Neuronal stem cell (in vitro differentiated cells): Measurements from ENCODE around the gene CNIH3.

ENCODE experiments used
- DNase-seq: peaks from one replicate; pipeline ENCODE4 v3.0.0-alpha.2; 2013; ENCODE audit warnings: low spot score
- H2AFZ ChIP-seq: one replicate; pipeline ENCODE4 v1.6.1; 2013; ENCODE audit warnings: mild to moderate bottlenecking, low read length, inconsistent platforms
- H2AK5ac ChIP-seq: 2 replicates; pipeline ENCODE4 v1.6.1; 2013; ENCODE audit warnings: low read depth, mild to moderate bottlenecking, inconsistent platforms, low read length, moderate library complexity, mixed read lengths
- H2BK120ac ChIP-seq: 2 replicates; pipeline ENCODE4 v1.6.1; 2013; ENCODE audit warnings: low read depth, mild to moderate bottlenecking, inconsistent platforms, low read length, moderate library complexity, mixed read lengths
- H2BK12ac ChIP-seq: one replicate; pipeline ENCODE4 v1.6.1; 2013; ENCODE audit warnings: low read length, inconsistent platforms
- H2BK15ac ChIP-seq: 2 replicates; pipeline ENCODE4 v1.6.1; 2013; ENCODE audit warnings: mild to moderate bottlenecking, low read length, inconsistent platforms, mixed read lengths
- H2BK5ac ChIP-seq: one replicate; pipeline ENCODE4 v1.6.1; 2013; ENCODE audit warnings: inconsistent platforms, mild to moderate bottlenecking, low read length, moderate library complexity
- H3K14ac ChIP-seq: one replicate; pipeline ENCODE4 v1.6.1; 2013; ENCODE audit warnings: low read length, inconsistent platforms
- H3K18ac ChIP-seq: 2 replicates; pipeline ENCODE4 v1.6.1; 2013; ENCODE audit warnings: low read length, inconsistent platforms
- H3K23ac ChIP-seq: 2 replicates; pipeline ENCODE4 v1.6.1; 2013; ENCODE audit warnings: low read depth, mild to moderate bottlenecking, mixed read lengths, low read length, inconsistent platforms; ENCODE audit not compliant: poor library complexity
- H3K27ac ChIP-seq: replicated peaks from 3 replicates; pipeline ENCODE4 v1.5.1; 2013; ENCODE audit warnings: low read length, inconsistent platforms
- H3K27me3 ChIP-seq, 3 experiments: 2 replicates each; pipeline ENCODE4 v1.6.1; 2013; ENCODE audit warnings: low read length in 3 of 3, mild to moderate bottlenecking in 2 of 3, inconsistent platforms in 1 of 3, low read depth in 1 of 3, mixed read lengths in 1 of 3, moderate library complexity in 1 of 3; ENCODE audit not compliant: control insufficient read depth in 3 of 3, insufficient read depth in 3 of 3
- H3K36me3 ChIP-seq, 2 donors: replicated peaks in 1 of 2; 2 replicates each; pipeline ENCODE4 v1.6.1; 2013; ENCODE audit warnings: low read length in 2 of 2; ENCODE audit not compliant: control insufficient read depth in 2 of 2, insufficient read depth in 2 of 2
- H3K4ac ChIP-seq: 2 replicates; pipeline ENCODE4 v1.6.1; 2013; ENCODE audit warnings: inconsistent platforms, mild to moderate bottlenecking, low read length, moderate library complexity
- H3K4me1 ChIP-seq, 2 donors: 1 replicate in 1 of 2; 2 replicates in 1 of 2; pipeline ENCODE4 v1.6.1; 2013; ENCODE audit warnings: low read length in 2 of 2, low read depth in 1 of 2; ENCODE audit not compliant: control insufficient read depth in 2 of 2, insufficient read depth in 1 of 2
- H3K4me2 ChIP-seq: one replicate; pipeline ENCODE4 v1.6.1; 2013; ENCODE audit warnings: mild to moderate bottlenecking, low read length, inconsistent platforms; ENCODE audit not compliant: insufficient read depth, poor library complexity, severe bottlenecking
- H3K4me3 ChIP-seq, 2 donors: 2 replicates each; pipeline ENCODE4 v1.5.1; 2013; ENCODE audit warnings: low read length in 2 of 2, mild to moderate bottlenecking in 2 of 2, inconsistent platforms in 1 of 2, moderate library complexity in 1 of 2
- H3K79me1 ChIP-seq: one replicate; pipeline ENCODE4 v1.6.1; 2013; ENCODE audit warnings: low read depth, mild to moderate bottlenecking, inconsistent platforms, low read length, moderate library complexity
- H3K9ac ChIP-seq: one replicate; pipeline ENCODE4 v1.6.1; 2013; ENCODE audit warnings: mild to moderate bottlenecking, low read depth, low read length, inconsistent platforms; ENCODE audit not compliant: poor library complexity
- H3K9me3 ChIP-seq, 2 donors: replicated peaks in 1 of 2; 2 replicates each; pipeline versions ENCODE3 to v1.6.1; 2013; ENCODE audit warnings: low read length in 2 of 2, mild to moderate bottlenecking in 2 of 2, inconsistent platforms in 1 of 2, low read depth in 1 of 2, mixed read lengths in 1 of 2, moderate library complexity in 1 of 2; ENCODE audit not compliant: control insufficient read depth in 2 of 2, insufficient read depth in 1 of 2
- H4K8ac ChIP-seq: one replicate; pipeline ENCODE4 v1.6.1; 2013; ENCODE audit warnings: low read depth, mild to moderate bottlenecking, inconsistent platforms, low read length, moderate library complexity
- H4K91ac ChIP-seq: one replicate; pipeline ENCODE4 v1.6.1; 2013; ENCODE audit warnings: low read length, low read depth, mild to moderate bottlenecking, inconsistent platforms; ENCODE audit not compliant: poor library complexity
- WGBS, 2 donors: extraction: QIAGEN DNeasy Blood & Tissue Kit; methylation state at CpG; one replicate each; pipeline ENCODE4 v1.1.7; 2013; ENCODE audit warnings: missing lambda C conversion rate in 2 of 2, mixed read lengths in 1 of 2; ENCODE audit not compliant: insufficient read length in 2 of 2, insufficient replicate concordance in 1 of 2; ENCODE audit errors: extremely low coverage in 2 of 2; 5-methylcytosine and 5-hydroxymethylcytosine counted together

Gene CNIH3

GRCh38 chr1:224753491-224753890, 137.4 kb downstream of the CNIH3 start:
- Histone ChIP-seq H3K18ac (no peak overlapping the region), H3K4me1 (no peaks in the 10 kb centered on the region), H3K9me3 (peaks cover 0 to 2% of the 10 kb centered on the region in 2 donors), H3K9ac (no peak overlapping the region), H3K4me2 (no peak overlapping the region), H3K14ac (no peak overlapping the region), H3K4me3 (no peak overlapping the region), H2AK5ac (no peak overlapping the region), H2BK12ac (no peak overlapping the region), H3K79me1 (no peaks in the 10 kb centered on the region), H3K23ac (no peak overlapping the region), H3K27ac (no peak overlapping the region), H4K91ac (no peak overlapping the region), H3K4ac (no peak overlapping the region), H2AFZ (no peak overlapping the region), H3K36me3 (no peaks in the 10 kb centered on the region), H2BK15ac (no peak overlapping the region), H4K8ac (no peak overlapping the region), H2BK120ac (no peak overlapping the region), H3K27me3 (no peaks in the 10 kb centered on the region), H2BK5ac (no peak overlapping the region)
- DNase-seq: no peak
- no CpG with 5 or more reads among the region's 1 CpG for WGBS, 2 donors

- Histone ChIP-seq H3K9me3 (peaks cover 0 to 6% of the 10 kb centered on the region in 2 donors), H2BK15ac (no peak overlapping the region), H2BK120ac (no peak overlapping the region), H3K23ac (no peak overlapping the region), H3K4me3 (no peak overlapping the region), H3K36me3 (no peaks in the 10 kb centered on the region), H2AK5ac (no peak overlapping the region), H3K9ac (no peak overlapping the region), H3K4me2 (no peak overlapping the region), H3K4ac (no peak overlapping the region), H2AFZ (no peak overlapping the region), H2BK5ac (no peak overlapping the region), H3K27me3 (no peaks in the 10 kb centered on the region), H3K4me1 (no peaks in the 10 kb centered on the region), H3K79me1 (no peaks in the 10 kb centered on the region), H3K27ac (no peak overlapping the region), H3K14ac (no peak overlapping the region), H4K91ac (no peak overlapping the region), H3K18ac (no peak overlapping the region), H4K8ac (no peak overlapping the region), H2BK12ac (no peak overlapping the region)
- WGBS, 2 donors: no CpG with 5 or more reads among the region's 4 CpGs
- DNase-seq: no peak
Measured at GRCh38 chr1:224755586-224755985, 139.5 kb downstream of the CNIH3 start.

GRCh38 chr1:224757508-224757907, 141.4 kb downstream of the CNIH3 start:
- H2BK5ac ChIP-seq: no peak overlapping the region
- WGBS, 2 donors: no CpG with 5 or more reads among the region's 5 CpGs
- no peaks in the 10 kb centered on the region for H3K36me3 ChIP-seq

DNA sequence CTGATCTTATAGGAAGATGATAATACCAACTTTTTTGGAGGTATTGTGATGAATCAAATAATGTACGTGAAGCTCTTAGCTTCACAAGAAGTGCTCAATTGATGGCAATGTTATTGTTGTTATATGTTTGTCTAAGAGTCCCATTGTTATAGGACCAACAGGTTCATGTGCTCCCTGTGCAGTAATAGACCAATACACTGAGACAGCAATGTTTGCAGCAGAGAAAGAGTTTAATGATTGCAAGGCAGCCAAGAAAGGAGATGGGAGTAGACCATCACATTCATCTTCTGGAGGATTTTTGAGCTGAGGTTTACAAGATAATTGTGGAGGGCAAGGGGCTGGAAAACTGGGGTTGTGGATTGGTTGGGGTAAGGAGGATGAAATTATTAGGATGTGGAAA, 143.0 kb downstream of the CNIH3 start:
- H3K9ac ChIP-seq: no peak overlapping the region
- H3K79me1 ChIP-seq: no peaks in the 10 kb centered on the region
- H4K8ac ChIP-seq: no peak overlapping the region

More at GRCh38 chr1:224757508-224757907, 141.4 kb downstream of the CNIH3 start:
- Histone ChIP-seq H3K9ac (no peak overlapping the region), H3K4me3 (no peak overlapping the region), H3K4me2 (no peak overlapping the region), H3K18ac (no peak overlapping the region), H2AFZ (no peak overlapping the region), H3K9me3 (peaks cover 0 to 6% of the 10 kb centered on the region in 2 donors), H3K27ac (no peak overlapping the region), H4K8ac (no peak overlapping the region), H3K23ac (no peak overlapping the region), H4K91ac (no peak overlapping the region), H2BK15ac (no peak overlapping the region), H2BK120ac (no peak overlapping the region), H3K27me3 (no peaks in the 10 kb centered on the region), H2BK12ac (no peak overlapping the region), H3K4ac (no peak overlapping the region), H3K79me1 (no peaks in the 10 kb centered on the region), H2AK5ac (no peak overlapping the region), H3K4me1 (no peaks in the 10 kb centered on the region), H3K14ac (no peak overlapping the region)
- DNase-seq: no peak

More for the DNA sequence above, 143.0 kb downstream of the CNIH3 start:
- no peak overlapping the region for H3K4me2 ChIP-seq
- no peak overlapping the region for H3K18ac ChIP-seq
- no peak overlapping the region for H3K4ac ChIP-seq
- no peak overlapping the region for H4K91ac ChIP-seq
- no peak for DNase-seq
- H2AK5ac ChIP-seq: no peak overlapping the region
- no peaks in the 10 kb centered on the region for H3K27me3 ChIP-seq
- no peak overlapping the region for H2BK15ac ChIP-seq
- no peak overlapping the region for H3K27ac ChIP-seq
- no peak overlapping the region for H2AFZ ChIP-seq
- no peak overlapping the region for H2BK120ac ChIP-seq
- WGBS, 2 donors: no CpG with 5 or more reads among the region's 1 CpG
- H3K23ac ChIP-seq: no peak overlapping the region
- H3K4me1 ChIP-seq: no peaks in the 10 kb centered on the region
- H3K36me3 ChIP-seq: no peaks in the 10 kb centered on the region
- H2BK12ac ChIP-seq: no peak overlapping the region
- H2BK5ac ChIP-seq: no peak overlapping the region
- no peak overlapping the region for H3K14ac ChIP-seq
- H3K9me3 ChIP-seq: peaks cover 0 to 6% of the 10 kb centered on the region in 2 donors
- H3K4me3 ChIP-seq: no peak overlapping the region
